ENCODE measurements around the gene PKDCC. TPM values are rescaled to one million over a fixed set of nuclear protein-coding genes. Genes with fewer than 3 reads are reported as not detected.

Gene PKDCC
- total and polyA plus RNA-seq, 2 of the 13 experiments (the other 11 are each of a cell fraction or from before 2014, with no cell fraction given) = 52.6 to 58.8 TPM

DNA sequence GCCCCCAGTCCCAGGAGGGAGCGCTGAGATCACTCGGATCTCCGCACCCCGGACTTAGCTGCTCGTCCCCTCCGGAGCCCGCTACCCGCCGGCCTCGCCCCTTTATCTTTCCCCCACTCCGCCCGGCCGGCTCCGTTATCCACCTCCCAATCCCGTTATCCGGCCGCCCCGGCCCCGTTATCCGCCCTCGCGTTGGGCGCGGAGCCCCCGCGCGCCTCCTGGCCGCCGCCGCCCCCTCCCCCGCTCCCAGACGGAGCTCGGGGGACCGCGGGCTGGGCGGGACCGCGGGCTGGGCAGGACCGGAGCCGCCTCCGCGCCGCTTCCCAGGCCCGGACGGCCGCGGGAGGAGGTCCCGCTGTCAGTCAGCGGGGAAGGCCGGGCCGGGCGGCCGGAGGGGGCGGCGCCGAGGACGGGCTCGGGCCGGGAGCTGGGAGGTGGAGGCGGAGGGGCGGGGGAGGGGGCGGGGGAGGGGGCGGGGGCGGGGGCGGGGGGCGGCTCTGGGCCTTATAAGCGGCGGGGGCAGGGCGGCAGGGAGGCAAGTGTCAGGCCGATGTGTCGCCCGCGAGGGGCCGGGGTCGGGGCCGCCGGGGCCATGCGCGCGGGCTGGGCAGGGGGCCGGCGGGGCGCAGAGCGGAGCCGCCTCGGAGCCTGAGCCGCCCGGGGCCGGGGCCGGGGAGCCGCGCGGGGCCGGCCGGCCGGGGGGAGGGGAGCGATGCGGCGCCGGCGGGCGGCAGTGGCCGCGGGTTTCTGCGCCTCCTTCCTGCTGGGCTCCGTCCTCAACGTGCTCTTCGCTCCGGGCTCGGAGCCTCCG is at the start of gene PKDCC (continued):
- TF ChIP-seq PCBP1 (IDR thresholded peaks at IDR 0.05; ENCODE audit: borderline replicate concordance, low read depth, low read length) (0 out of 2 replicates have a peak, but pooled peaks have one; percentile 7), NFE2L2 (IDR thresholded peaks at IDR 0.05; ENCODE audit: low read length) (no peak), ZNF180 (CRISPR knock-in tag; IDR thresholded peaks at IDR 0.05; ENCODE audit: borderline replicate concordance, low read depth) (no peak), ZNF383 (CRISPR knock-in tag; IDR thresholded peaks at IDR 0.05; ENCODE audit: borderline replicate concordance) (no peak), NRL (CRISPR knock-in tag; IDR thresholded peaks at IDR 0.05; ENCODE audit: borderline replicate concordance) (no peak), ZNF709 (CRISPR knock-in tag; IDR thresholded peaks at IDR 0.05) (no peak), GZF1 (CRISPR knock-in tag; IDR thresholded peaks at IDR 0.05) (no peak), SRF (IDR thresholded peaks at IDR 0.05; ENCODE audit: low read depth, low read length) (no peak), ZNF331 (CRISPR knock-in tag; IDR thresholded peaks at IDR 0.05) (no peak), ZFP62 (CRISPR knock-in tag; IDR thresholded peaks at IDR 0.05) (no peak)
- TF ChIP-seq, protein P1, sequence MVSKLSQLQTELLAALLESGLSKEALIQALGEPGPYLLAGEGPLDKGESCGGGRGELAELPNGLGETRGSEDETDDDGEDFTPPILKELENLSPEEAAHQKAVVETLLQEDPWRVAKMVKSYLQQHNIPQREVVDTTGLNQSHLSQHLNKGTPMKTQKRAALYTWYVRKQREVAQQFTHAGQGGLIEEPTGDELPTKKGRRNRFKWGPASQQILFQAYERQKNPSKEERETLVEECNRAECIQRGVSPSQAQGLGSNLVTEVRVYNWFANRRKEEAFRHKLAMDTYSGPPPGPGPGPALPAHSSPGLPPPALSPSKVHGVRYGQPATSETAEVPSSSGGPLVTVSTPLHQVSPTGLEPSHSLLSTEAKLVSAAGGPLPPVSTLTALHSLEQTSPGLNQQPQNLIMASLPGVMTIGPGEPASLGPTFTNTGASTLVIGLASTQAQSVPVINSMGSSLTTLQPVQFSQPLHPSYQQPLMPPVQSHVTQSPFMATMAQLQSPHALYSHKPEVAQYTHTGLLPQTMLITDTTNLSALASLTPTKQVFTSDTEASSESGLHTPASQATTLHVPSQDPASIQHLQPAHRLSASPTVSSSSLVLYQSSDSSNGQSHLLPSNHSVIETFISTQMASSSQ (IDR thresholded peaks at IDR 0.05; ENCODE audit: low read depth) = no peak
- TF ChIP-seq, protein P1 (CRISPR knock-in tag; IDR thresholded peaks at IDR 0.05; ENCODE audit: borderline replicate concordance) = no peak
- TF ChIP-seq, protein P2, sequence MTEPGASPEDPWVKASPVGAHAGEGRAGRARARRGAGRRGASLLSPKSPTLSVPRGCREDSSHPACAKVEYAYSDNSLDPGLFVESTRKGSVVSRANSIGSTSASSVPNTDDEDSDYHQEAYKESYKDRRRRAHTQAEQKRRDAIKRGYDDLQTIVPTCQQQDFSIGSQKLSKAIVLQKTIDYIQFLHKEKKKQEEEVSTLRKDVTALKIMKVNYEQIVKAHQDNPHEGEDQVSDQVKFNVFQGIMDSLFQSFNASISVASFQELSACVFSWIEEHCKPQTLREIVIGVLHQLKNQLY (CRISPR knock-in tag; IDR thresholded peaks at IDR 0.05) = no peak
- TF ChIP-seq, protein P3, sequence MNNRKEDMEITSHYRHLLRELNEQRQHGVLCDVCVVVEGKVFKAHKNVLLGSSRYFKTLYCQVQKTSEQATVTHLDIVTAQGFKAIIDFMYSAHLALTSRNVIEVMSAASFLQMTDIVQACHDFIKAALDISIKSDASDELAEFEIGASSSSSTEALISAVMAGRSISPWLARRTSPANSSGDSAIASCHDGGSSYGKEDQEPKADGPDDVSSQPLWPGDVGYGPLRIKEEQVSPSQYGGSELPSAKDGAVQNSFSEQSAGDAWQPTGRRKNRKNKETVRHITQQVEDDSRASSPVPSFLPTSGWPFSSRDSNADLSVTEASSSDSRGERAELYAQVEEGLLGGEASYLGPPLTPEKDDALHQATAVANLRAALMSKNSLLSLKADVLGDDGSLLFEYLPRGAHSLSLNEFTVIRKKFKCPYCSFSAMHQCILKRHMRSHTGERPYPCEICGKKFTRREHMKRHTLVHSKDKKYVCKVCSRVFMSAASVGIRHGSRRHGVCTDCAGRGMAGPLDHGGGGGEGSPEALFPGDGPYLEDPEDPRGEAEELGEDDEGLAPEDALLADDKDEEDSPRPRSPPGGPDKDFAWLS (CRISPR knock-in tag; IDR thresholded peaks at IDR 0.05; ENCODE audit: borderline replicate concordance) = no peak
- TF ChIP-seq, protein P4, sequence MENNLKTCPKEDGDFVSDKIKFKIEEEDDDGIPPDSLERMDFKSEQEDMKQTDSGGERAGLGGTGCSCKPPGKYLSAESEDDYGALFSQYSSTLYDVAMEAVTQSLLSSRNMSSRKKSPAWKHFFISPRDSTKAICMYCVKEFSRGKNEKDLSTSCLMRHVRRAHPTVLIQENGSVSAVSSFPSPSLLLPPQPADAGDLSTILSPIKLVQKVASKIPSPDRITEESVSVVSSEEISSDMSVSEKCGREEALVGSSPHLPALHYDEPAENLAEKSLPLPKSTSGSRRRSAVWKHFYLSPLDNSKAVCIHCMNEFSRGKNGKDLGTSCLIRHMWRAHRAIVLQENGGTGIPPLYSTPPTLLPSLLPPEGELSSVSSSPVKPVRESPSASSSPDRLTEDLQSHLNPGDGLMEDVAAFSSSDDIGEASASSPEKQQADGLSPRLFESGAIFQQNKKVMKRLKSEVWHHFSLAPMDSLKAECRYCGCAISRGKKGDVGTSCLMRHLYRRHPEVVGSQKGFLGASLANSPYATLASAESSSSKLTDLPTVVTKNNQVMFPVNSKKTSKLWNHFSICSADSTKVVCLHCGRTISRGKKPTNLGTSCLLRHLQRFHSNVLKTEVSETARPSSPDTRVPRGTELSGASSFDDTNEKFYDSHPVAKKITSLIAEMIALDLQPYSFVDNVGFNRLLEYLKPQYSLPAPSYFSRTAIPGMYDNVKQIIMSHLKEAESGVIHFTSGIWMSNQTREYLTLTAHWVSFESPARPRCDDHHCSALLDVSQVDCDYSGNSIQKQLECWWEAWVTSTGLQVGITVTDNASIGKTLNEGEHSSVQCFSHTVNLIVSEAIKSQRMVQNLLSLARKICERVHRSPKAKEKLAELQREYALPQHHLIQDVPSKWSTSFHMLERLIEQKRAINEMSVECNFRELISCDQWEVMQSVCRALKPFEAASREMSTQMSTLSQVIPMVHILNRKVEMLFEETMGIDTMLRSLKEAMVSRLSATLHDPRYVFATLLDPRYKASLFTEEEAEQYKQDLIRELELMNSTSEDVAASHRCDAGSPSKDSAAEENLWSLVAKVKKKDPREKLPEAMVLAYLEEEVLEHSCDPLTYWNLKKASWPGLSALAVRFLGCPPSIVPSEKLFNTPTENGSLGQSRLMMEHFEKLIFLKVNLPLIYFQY (CRISPR knock-in tag; IDR thresholded peaks at IDR 0.05; ENCODE audit: borderline replicate concordance) = peak; percentile 70; the same call in 1 of the 2 replicates
- TF ChIP-seq, protein P5, sequence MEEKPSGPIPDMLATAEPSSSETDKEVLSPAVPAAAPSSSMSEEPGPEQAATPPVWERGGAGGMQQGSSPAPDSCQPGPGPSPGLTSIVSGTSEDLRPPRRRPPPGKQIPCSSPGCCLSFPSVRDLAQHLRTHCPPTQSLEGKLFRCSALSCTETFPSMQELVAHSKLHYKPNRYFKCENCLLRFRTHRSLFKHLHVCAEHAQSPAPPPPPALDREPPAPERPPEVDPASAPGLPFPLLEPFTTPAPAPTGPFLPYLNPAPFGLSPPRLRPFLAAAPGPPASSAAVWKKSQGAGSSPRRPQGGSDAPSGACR (CRISPR knock-in tag; IDR thresholded peaks at IDR 0.05) = no peak
- TF ChIP-seq, protein P6, sequence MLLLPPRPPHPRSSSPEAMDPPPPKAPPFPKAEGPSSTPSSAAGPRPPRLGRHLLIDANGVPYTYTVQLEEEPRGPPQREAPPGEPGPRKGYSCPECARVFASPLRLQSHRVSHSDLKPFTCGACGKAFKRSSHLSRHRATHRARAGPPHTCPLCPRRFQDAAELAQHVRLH (CRISPR knock-in tag; IDR thresholded peaks at IDR 0.05; ENCODE audit: borderline replicate concordance, low read depth) = no peak

All from HepG2 (cell line).